ENCODE measurements around the gene DLX1. TPM values are rescaled to one million over a fixed set of nuclear protein-coding genes. Genes with fewer than 3 reads are reported as not detected.

Gene DLX1
- total RNA-seq, 1 donor from 2014 or later = not detected

DNA sequence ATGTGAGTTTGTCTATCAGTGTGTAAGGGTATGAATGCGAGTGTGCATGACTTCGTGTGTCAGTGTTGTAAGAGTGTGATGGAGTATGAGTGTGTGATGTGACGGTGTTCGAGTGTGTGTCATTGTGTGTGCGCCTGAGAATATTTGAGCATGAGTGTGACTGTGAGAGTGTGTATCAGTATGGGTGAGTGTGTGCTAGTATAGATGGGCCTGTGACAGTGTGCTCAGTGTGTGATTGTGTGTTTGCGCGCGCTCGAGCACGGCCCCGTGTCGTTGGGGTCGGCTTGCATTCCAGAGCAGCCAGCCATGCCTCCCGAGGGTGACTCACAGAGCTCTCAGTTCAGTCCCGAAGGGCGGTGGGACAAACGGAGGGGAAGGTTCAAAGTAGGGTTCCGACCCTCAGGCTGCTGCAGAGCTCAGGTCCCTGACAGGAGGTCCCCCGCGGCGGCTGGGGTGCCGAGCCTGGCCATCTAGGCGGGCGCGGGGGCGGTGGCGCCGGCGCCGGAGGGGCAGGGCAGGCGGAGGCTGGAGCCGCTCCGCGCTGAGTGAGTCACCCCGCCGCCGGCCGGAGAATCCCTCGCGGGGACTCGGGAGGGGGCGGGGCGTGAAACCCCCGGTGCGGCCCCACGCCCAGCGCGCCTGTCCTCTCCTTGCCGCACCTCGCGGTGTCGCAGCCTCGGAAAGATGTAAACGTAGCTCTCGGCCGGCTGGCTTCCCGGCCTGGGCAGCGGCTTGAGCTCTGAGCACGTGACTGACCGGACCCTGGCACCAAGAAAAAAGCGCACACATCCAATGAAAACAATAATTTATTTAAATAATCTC lies 13.6 kb downstream of the DLX1 start:
- FAIRE-seq (no peak), DNase-seq (ENCODE audit: low read depth) (peak; percentile 50)

DNA sequence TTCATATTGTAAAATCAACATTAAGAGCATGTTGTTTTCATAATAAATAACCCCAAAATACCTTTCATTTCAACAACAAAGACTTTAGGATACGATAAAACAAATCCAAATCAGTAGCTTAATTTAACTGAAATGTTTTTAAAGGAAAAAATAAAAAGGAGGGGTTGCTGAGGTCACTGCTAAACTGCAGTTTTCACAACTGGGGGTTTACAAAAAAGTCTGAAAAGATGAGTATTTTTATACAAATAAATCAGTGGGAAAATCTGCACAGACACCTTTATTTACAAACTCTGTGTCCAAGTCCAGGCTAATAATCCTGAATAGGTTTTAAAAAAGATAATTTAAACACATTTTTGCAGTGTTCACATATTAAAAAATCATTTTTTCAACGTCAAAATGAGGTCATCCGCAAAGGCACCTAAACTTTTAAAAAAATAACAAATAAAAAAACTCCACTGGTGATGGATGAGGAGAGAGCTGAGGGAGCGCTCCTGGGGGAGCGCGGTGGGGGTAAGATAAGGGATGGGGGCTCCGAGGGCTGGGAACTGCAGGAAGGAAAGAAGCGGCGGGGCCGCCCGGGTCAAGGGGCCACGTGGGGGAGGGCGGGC lies 14.3 kb downstream of the DLX1 start:
- FAIRE-seq (no peak), DNase-seq (ENCODE audit: low read depth) (no peak)
- Histone ChIP-seq H3K27me3 (ENCODE audit: control insufficient read depth, insufficient read depth, low read length) (peaks cover 23% of the 10 kb centered on the region), H3K4me3 (ENCODE audit: low read depth, low read length) (no peak overlapping the region), H3K36me3 (ENCODE audit: control insufficient read depth, insufficient read depth, low read length) (no peaks in the 10 kb centered on the region)
- TF ChIP-seq, protein P1, sequence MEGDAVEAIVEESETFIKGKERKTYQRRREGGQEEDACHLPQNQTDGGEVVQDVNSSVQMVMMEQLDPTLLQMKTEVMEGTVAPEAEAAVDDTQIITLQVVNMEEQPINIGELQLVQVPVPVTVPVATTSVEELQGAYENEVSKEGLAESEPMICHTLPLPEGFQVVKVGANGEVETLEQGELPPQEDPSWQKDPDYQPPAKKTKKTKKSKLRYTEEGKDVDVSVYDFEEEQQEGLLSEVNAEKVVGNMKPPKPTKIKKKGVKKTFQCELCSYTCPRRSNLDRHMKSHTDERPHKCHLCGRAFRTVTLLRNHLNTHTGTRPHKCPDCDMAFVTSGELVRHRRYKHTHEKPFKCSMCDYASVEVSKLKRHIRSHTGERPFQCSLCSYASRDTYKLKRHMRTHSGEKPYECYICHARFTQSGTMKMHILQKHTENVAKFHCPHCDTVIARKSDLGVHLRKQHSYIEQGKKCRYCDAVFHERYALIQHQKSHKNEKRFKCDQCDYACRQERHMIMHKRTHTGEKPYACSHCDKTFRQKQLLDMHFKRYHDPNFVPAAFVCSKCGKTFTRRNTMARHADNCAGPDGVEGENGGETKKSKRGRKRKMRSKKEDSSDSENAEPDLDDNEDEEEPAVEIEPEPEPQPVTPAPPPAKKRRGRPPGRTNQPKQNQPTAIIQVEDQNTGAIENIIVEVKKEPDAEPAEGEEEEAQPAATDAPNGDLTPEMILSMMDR (IDR thresholded peaks at IDR 0.05; ENCODE audit: insufficient read depth, low read length, severe bottlenecking) = no peak

More for the DNA sequence above, 13.6 kb downstream of the DLX1 start:
- Histone ChIP-seq H3K4me3 (ENCODE audit: low read depth, low read length) (peak overlapping the region; percentile 17), H3K36me3 (ENCODE audit: control insufficient read depth, insufficient read depth, low read length) (no peaks in the 10 kb centered on the region), H3K27me3 (ENCODE audit: control insufficient read depth, insufficient read depth, low read length) (peaks cover 26% of the 10 kb centered on the region)
- TF ChIP-seq, protein P1 (IDR thresholded peaks at IDR 0.05; ENCODE audit: insufficient read depth, low read length, severe bottlenecking) = no peak

DNA sequence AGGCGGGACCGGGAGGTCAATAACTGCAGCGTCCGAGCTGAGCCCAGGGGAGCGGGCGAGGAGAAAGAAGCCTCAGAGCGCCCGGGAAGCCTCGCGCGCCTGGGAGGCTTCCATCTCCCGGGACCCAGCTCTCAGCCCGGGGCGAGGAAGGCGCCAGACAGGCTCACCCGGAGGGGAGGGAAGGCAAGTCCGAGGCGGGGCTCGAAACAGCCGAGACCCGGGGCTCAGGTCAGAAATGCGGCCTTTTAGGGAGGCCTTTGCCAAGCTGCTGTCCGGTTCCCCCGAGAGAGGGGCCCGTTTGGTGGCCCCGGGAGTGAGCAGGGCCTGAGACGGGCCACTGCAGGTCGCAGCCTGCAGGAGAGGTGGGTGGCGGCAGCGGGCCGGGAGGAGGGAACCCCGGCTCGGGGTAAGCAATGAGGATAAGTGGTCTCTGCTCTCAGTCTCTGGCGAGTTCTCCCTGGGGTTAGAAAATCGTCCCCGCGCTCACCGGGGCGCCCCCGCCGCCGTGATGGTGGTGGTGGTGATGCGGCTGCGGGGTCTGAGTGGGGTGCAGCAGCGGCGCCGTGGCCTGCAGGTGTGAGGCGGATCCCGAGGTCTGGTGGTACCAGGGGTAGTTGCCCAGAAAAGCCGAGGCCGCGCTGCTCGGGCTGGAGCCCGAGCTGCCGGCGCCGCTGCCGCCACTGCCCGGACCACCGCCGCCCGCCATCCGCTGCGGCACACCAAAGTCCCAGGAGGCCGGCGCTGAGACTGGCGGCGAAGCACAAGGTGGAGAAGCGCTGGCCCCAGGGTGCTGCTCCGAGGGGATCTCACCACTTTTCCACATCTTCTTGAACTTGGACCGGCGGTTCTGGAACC lies 15.0 kb downstream of the DLX1 start:
- TF ChIP-seq, protein P1 (IDR thresholded peaks at IDR 0.05; ENCODE audit: insufficient read depth, low read length, severe bottlenecking) = no peak
- DNase-seq (ENCODE audit: low read depth) (no peak), FAIRE-seq (no peak)
- Histone ChIP-seq H3K27me3 (ENCODE audit: control insufficient read depth, insufficient read depth, low read length) (peaks cover 19% of the 10 kb centered on the region), H3K36me3 (ENCODE audit: control insufficient read depth, insufficient read depth, low read length) (no peaks in the 10 kb centered on the region), H3K4me3 (ENCODE audit: low read depth, low read length) (no peak overlapping the region)

DNA sequence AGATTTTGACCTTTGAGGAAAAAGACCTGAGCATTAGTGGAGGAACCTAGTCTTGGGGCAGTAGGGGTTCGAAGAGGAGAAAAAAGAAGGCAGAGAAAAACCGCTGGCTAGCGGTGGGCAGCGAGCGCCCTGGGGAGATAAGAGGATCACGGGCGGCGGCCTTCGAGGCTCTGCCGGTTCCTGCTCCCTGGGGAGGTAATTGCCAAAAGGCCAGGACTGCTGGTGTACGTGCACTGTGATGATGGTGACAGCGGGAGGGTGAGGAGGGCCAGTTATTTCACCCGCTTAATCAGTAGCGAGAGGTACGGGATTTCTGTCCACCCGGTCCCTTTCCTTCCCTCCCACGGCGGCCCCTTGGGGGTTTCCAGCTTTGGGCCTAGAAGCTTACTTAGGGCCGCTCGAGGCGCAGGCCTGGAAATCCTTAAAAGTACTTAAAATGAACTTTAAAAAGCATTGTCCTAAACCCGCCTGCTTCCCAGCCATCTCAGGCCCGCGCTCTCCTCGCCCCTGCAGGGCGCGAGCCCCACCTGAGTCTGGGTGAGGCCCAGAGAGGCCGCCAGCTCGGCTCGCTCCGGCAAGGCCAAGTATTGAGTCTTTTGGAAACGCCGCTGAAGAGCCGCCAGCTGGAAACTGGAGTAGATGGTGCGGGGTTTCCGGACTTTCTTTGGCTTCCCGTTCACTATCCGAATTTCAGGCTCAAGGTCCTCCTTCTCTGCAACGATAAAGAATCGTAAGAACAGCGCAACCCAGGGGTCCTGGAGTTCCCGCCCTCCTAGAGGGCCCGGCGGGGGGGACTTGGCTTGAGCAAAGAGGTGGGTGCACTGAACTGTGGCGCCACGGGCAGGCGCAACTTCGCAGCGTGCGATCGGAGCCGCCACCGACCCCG lies 15.9 kb downstream of the DLX1 start:
- Histone ChIP-seq H3K27me3 (ENCODE audit: control insufficient read depth, insufficient read depth, low read length) (peaks cover 28% of the 10 kb centered on the region), H3K36me3 (ENCODE audit: control insufficient read depth, insufficient read depth, low read length) (no peaks in the 10 kb centered on the region), H3K4me3 (ENCODE audit: low read depth, low read length) (peak overlapping the region; percentile 55)
- FAIRE-seq (no peak), DNase-seq (ENCODE audit: low read depth) (no peak)
- TF ChIP-seq, protein P1 (IDR thresholded peaks at IDR 0.05; ENCODE audit: insufficient read depth, low read length, severe bottlenecking) = no peak

DNA sequence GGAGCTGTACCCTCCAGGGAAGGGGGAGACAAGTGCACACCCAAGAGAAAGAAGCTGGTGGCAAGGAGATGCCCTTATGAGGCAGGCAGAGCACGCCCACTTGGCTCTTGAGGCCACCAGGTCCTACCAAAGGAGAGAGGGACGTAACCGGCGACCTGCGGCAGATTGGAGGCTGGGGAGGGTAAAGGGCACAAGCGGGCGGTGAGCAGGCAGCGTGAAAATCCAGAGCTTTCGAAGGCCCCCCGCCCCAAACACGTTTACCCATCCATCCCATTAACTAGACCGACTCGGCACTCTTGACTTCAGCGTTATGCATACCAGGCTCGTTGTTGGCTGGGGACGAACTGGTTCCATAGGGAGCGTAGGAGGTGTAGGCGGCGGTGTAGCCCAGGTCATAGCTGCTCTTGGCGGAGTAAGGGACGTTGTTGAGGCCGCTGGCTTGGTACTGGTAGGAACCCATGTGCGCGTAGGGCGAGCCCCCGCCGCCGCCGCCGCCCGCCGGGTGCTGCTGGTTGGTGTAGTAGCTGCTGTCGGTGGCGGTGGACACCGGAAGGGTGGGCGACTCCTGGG lies 16.6 kb downstream of the DLX1 start:
- peaks cover 32% of the 10 kb centered on the region for H3K27me3 ChIP-seq (ENCODE audit: control insufficient read depth, insufficient read depth, low read length)
- no peak for DNase-seq (ENCODE audit: low read depth)

More for the DNA sequence above, 16.6 kb downstream of the DLX1 start:
- Histone ChIP-seq H3K36me3 (ENCODE audit: control insufficient read depth, insufficient read depth, low read length) (no peaks in the 10 kb centered on the region), H3K4me3 (ENCODE audit: low read depth, low read length) (peak overlapping the region; percentile 55)
- no peak for FAIRE-seq
- TF ChIP-seq, protein P1 (IDR thresholded peaks at IDR 0.05; ENCODE audit: insufficient read depth, low read length, severe bottlenecking) = no peak

Data from bronchial epithelial cell (primary cell).